Activated naive CD8-positive, alpha-beta T cell treated with anti-CD3 and anti-CD28 coated beads, Interleukin-2, amount 50 U/mL, for 24 hours (primary cell): ENCODE measurements around the gene EEA1.

Source experiments
- ATAC-seq: fragments of 150-1000 bp; cut with Tn5 transposase; one replicate; pipeline ENCODE4 v1.10.0; 2021
- DNase-seq: peaks from one replicate; pipeline ENCODE4 v3.0.0; 2021
- H3K27ac Mint-ChIP-seq: one replicate; pipeline ENCODE4 v1.8.0; 2021; ENCODE audit warnings: mild to moderate bottlenecking, mixed read lengths
- H3K27me3 Mint-ChIP-seq: one replicate; pipeline ENCODE4 v1.8.0; 2021; ENCODE audit warnings: mixed read lengths
- H3K36me3 Mint-ChIP-seq: one replicate; pipeline ENCODE4 v1.8.0; 2021; ENCODE audit warnings: low read depth, mixed read lengths
- H3K4me1 Mint-ChIP-seq: one replicate; pipeline ENCODE4 v1.8.0; 2021; ENCODE audit warnings: mixed read lengths
- H3K4me3 Mint-ChIP-seq: one replicate; pipeline ENCODE4 v1.8.0; 2021; ENCODE audit warnings: mild to moderate bottlenecking, moderate library complexity, mixed read lengths
- H3K9me3 Mint-ChIP-seq: one replicate; pipeline ENCODE4 v1.8.0; 2021; ENCODE audit warnings: mixed read lengths

Gene EEA1

GRCh38 chr12:92949466-92949865 lies 20.4 kb upstream of the EEA1 start:
- Mint-ChIP-seq H3K9me3 (no peaks in the 10 kb centered on the region), H3K4me1 (no peaks in the 10 kb centered on the region), H3K4me3 (no peak overlapping the region), H3K27ac (no peak overlapping the region), H3K27me3 (no peaks in the 10 kb centered on the region), H3K36me3 (no peaks in the 10 kb centered on the region)
- ATAC-seq (no peak), DNase-seq (no peak)

- H3K27me3 Mint-ChIP-seq, result no peaks in the 10 kb centered on the region
- no peak overlapping the region for H3K27ac Mint-ChIP-seq
- no peaks in the 10 kb centered on the region for H3K36me3 Mint-ChIP-seq
- H3K9me3 Mint-ChIP-seq, result no peaks in the 10 kb centered on the region
- ATAC-seq, result no peak
- no peak overlapping the region for H3K4me3 Mint-ChIP-seq
- H3K4me1 Mint-ChIP-seq, result no peaks in the 10 kb centered on the region
- no peak for DNase-seq
Observed at GRCh38 chr12:92947589-92948215, 18.6 kb upstream of the EEA1 start.

- H3K9me3 Mint-ChIP-seq, result peaks cover 3% of the 10 kb centered on the region
- DNase-seq (no peak), ATAC-seq (no peak)
- no peak overlapping the region for H3K27ac Mint-ChIP-seq
- H3K4me1 Mint-ChIP-seq, result peaks cover 3% of the 10 kb centered on the region
- H3K4me3 Mint-ChIP-seq, result no peak overlapping the region
- H3K36me3 Mint-ChIP-seq, result peaks cover 3% of the 10 kb centered on the region
- no peaks in the 10 kb centered on the region for H3K27me3 Mint-ChIP-seq
Observed at GRCh38 chr12:92945659-92946220, 16.6 kb upstream of the EEA1 start.

GRCh38 chr12:92943482-92944250 lies 14.6 kb upstream of the EEA1 start:
- peaks cover 3% of the 10 kb centered on the region for H3K4me1 Mint-ChIP-seq
- H3K9me3 Mint-ChIP-seq, result peaks cover 3% of the 10 kb centered on the region
- H3K36me3 Mint-ChIP-seq, result peaks cover 3% of the 10 kb centered on the region
- H3K27ac Mint-ChIP-seq, result no peak overlapping the region
- no peak for ATAC-seq
- H3K27me3 Mint-ChIP-seq, result no peaks in the 10 kb centered on the region
- no peak overlapping the region for H3K4me3 Mint-ChIP-seq
- no peak for DNase-seq

- no peak for DNase-seq
Observed at GRCh38 chr12:92942905-92943304, 13.8 kb upstream of the EEA1 start.

GRCh38 chr12:92939116-92939515 lies 10.0 kb upstream of the EEA1 start:
- H3K9me3 Mint-ChIP-seq, result peaks cover 3% of the 10 kb centered on the region
- H3K4me3 Mint-ChIP-seq, result no peak overlapping the region
- H3K4me1 Mint-ChIP-seq, result peaks cover 3% of the 10 kb centered on the region
- DNase-seq (no peak), ATAC-seq (no peak)
- H3K36me3 Mint-ChIP-seq, result peaks cover 3% of the 10 kb centered on the region
- no peak overlapping the region for H3K27ac Mint-ChIP-seq
- no peaks in the 10 kb centered on the region for H3K27me3 Mint-ChIP-seq

More at GRCh38 chr12:92942905-92943304, 13.8 kb upstream of the EEA1 start:
- no peak for ATAC-seq
- peaks cover 3% of the 10 kb centered on the region for H3K4me1 Mint-ChIP-seq
- H3K36me3 Mint-ChIP-seq, result peaks cover 3% of the 10 kb centered on the region
- H3K27me3 Mint-ChIP-seq, result no peaks in the 10 kb centered on the region
- H3K4me3 Mint-ChIP-seq, result no peak overlapping the region
- no peak overlapping the region for H3K27ac Mint-ChIP-seq
- H3K9me3 Mint-ChIP-seq, result peaks cover 3% of the 10 kb centered on the region

GRCh38 chr12:92938638-92939037 lies 9.5 kb upstream of the EEA1 start:
- no peak overlapping the region for H3K4me3 Mint-ChIP-seq
- peaks cover 3% of the 10 kb centered on the region for H3K9me3 Mint-ChIP-seq
- peaks cover 3% of the 10 kb centered on the region for H3K36me3 Mint-ChIP-seq
- peaks cover 3% of the 10 kb centered on the region for H3K4me1 Mint-ChIP-seq
- no peak for DNase-seq
- no peak for ATAC-seq
- no peaks in the 10 kb centered on the region for H3K27me3 Mint-ChIP-seq
- no peak overlapping the region for H3K27ac Mint-ChIP-seq

GRCh38 chr12:92938018-92938417 lies 8.9 kb upstream of the EEA1 start:
- ATAC-seq, result no peak
- Mint-ChIP-seq H3K27me3 (no peaks in the 10 kb centered on the region), H3K27ac (no peak overlapping the region), H3K4me3 (no peak overlapping the region), H3K9me3 (peaks cover 3% of the 10 kb centered on the region), H3K4me1 (peaks cover 3% of the 10 kb centered on the region), H3K36me3 (peaks cover 3% of the 10 kb centered on the region)
- no peak for DNase-seq

GRCh38 chr12:92933606-92934005 lies 4.5 kb upstream of the EEA1 start:
- DNase-seq, result no peak
- no peak for ATAC-seq
- no peak overlapping the region for H3K4me3 Mint-ChIP-seq
- no peaks in the 10 kb centered on the region for H3K9me3 Mint-ChIP-seq
- H3K4me1 Mint-ChIP-seq, result peaks cover 9% of the 10 kb centered on the region
- no peaks in the 10 kb centered on the region for H3K27me3 Mint-ChIP-seq
- no peak overlapping the region for H3K27ac Mint-ChIP-seq
- H3K36me3 Mint-ChIP-seq, result no peaks in the 10 kb centered on the region

GRCh38 chr12:92930421-92930820 lies 1.3 kb upstream of the EEA1 start:
- Mint-ChIP-seq H3K9me3 (no peaks in the 10 kb centered on the region), H3K27me3 (no peaks in the 10 kb centered on the region), H3K36me3 (no peaks in the 10 kb centered on the region), H3K4me1 (peaks cover 32% of the 10 kb centered on the region), H3K27ac (no peak overlapping the region), H3K4me3 (no peak overlapping the region)
- ATAC-seq (no peak), DNase-seq (no peak)

- H3K4me1 Mint-ChIP-seq, result peaks cover 37% of the 10 kb centered on the region
- DNase-seq, result no peak
- H3K4me3 Mint-ChIP-seq, result peak overlapping the region; percentile 79
- H3K9me3 Mint-ChIP-seq, result no peaks in the 10 kb centered on the region
- H3K36me3 Mint-ChIP-seq, result peaks cover under 1% of the 10 kb centered on the region
- no peaks in the 10 kb centered on the region for H3K27me3 Mint-ChIP-seq
- no peak for ATAC-seq
- peak overlapping the region; percentile 85 for H3K27ac Mint-ChIP-seq
Observed at GRCh38 chr12:92929983-92930382, 888 bp upstream of the EEA1 start.

GRCh38 chr12:92928421-92928961 lies 604 bp downstream of the EEA1 start:
- Mint-ChIP-seq H3K36me3 (peaks cover 4% of the 10 kb centered on the region), H3K9me3 (no peaks in the 10 kb centered on the region), H3K4me1 (peaks cover 44% of the 10 kb centered on the region), H3K4me3 (peak overlapping the region; percentile 79), H3K27me3 (no peaks in the 10 kb centered on the region), H3K27ac (peak overlapping the region; percentile 95)
- ATAC-seq (peak; percentile 59), DNase-seq (peak; percentile 69)

- peak overlapping the region; percentile 95 for H3K27ac Mint-ChIP-seq
- H3K27me3 Mint-ChIP-seq, result no peaks in the 10 kb centered on the region
- ATAC-seq (no peak), DNase-seq (no peak)
- H3K9me3 Mint-ChIP-seq, result no peaks in the 10 kb centered on the region
- peaks cover 47% of the 10 kb centered on the region for H3K4me1 Mint-ChIP-seq
- H3K4me3 Mint-ChIP-seq, result peak overlapping the region; percentile 79
- H3K36me3 Mint-ChIP-seq, result peaks cover 7% of the 10 kb centered on the region
Observed at GRCh38 chr12:92927436-92928281, 1.4 kb downstream of the EEA1 start.

- Mint-ChIP-seq H3K4me3 (peak overlapping the region; percentile 79), H3K9me3 (peaks cover 4% of the 10 kb centered on the region), H3K27ac (peak overlapping the region; percentile 95), H3K4me1 (peaks cover 52% of the 10 kb centered on the region), H3K27me3 (no peaks in the 10 kb centered on the region), H3K36me3 (peaks cover 12% of the 10 kb centered on the region)
- peak; percentile 54 for DNase-seq
- peak; percentile 54 for ATAC-seq
Observed at GRCh38 chr12:92927055-92927435, 2.0 kb downstream of the EEA1 start.
